ENCODE data around the gene SPATA31E1.

GRCh38 chr9:87890837-87891236 lies 8.2 kb downstream of the SPATA31E1 start:
- TF ChIP-seq CTCF (IDR thresholded peaks at IDR 0.05) (no peak), POLR2A (IDR thresholded peaks at IDR 0.05) (no peak)

All from heart left ventricle (tissue), 13 donors.